ENCODE results near the gene PDLIM4.

DNA sequence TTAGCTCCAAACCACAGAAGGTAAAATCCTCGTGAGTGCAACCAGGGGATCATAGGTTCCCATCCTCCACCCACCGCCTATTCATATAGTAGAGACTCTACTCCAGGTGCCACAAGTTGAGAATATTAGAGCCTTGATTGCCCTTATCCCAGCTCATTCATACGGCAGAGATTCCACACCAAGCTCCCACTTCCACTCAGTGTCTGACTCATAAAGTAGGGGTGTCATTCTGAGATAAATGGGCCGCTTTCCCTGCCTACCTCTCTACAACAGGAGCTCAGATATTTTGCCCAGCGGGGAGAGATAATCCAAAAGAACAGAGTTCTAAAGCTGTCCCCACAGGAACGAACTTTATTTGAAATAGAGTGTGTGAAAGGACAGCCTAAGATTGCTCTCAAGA lies 46.1 kb downstream of the PDLIM4 start:
- TF ChIP-seq, protein P1, sequence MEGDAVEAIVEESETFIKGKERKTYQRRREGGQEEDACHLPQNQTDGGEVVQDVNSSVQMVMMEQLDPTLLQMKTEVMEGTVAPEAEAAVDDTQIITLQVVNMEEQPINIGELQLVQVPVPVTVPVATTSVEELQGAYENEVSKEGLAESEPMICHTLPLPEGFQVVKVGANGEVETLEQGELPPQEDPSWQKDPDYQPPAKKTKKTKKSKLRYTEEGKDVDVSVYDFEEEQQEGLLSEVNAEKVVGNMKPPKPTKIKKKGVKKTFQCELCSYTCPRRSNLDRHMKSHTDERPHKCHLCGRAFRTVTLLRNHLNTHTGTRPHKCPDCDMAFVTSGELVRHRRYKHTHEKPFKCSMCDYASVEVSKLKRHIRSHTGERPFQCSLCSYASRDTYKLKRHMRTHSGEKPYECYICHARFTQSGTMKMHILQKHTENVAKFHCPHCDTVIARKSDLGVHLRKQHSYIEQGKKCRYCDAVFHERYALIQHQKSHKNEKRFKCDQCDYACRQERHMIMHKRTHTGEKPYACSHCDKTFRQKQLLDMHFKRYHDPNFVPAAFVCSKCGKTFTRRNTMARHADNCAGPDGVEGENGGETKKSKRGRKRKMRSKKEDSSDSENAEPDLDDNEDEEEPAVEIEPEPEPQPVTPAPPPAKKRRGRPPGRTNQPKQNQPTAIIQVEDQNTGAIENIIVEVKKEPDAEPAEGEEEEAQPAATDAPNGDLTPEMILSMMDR (IDR thresholded peaks at IDR 0.05) = no peak
- TF ChIP-seq POLR2A (IDR thresholded peaks at IDR 0.05) = no peak
